GM08714 (cell line): ENCODE measurements around the gene TNNT3.
"Not testable (repeated sequence)": the region's sequence is repeated elsewhere in the genome, so short reads cannot be mapped to it uniquely, and the experiment has no call there.

Source experiments
- H3K4me3 ChIP-seq: fragments of 200-500 bp; sonication (Bioruptor generic); 2 replicates; pipeline ENCODE4 v1.5.1; 2014; ENCODE audit warnings: mild to moderate bottlenecking, low read length, inconsistent platforms
- ZNF274 ChIP-seq: IDR thresholded peaks from 2 replicates; pipeline ENCODE4 v1.6.1; 2012; ENCODE audit warnings: mild to moderate bottlenecking, low read depth, low read length

The TNNT3 gene

GRCh38 chr11:1919391-1920127 lies at the start of gene TNNT3:
Gene TNNT3 (plus strand): TSS chr11:1919703. CDS start chr11:1922875, 3,172 bp downstream.
- H3K4me3 ChIP-seq, result no peak within 1 kb of the TSS

GRCh38 chr11:1870326-1870696 lies 49.2 kb upstream of the TNNT3 start:
- H3K4me3 ChIP-seq, result no peak overlapping the region
- no peak for TF ChIP-seq ZNF274

More at GRCh38 chr11:1919391-1920127, at the start of gene TNNT3:
- no peak for TF ChIP-seq ZNF274

- no peak overlapping the region for H3K4me3 ChIP-seq
- no peak for TF ChIP-seq ZNF274
These were observed 48.6 kb upstream of the TNNT3 start for GRCh38 chr11:1870721-1871466.

- H3K4me3 ChIP-seq, result no peak overlapping the region
- no peak for TF ChIP-seq ZNF274
These were observed 48.0 kb upstream of the TNNT3 start for GRCh38 chr11:1871531-1871930.

GRCh38 chr11:1872267-1872985 lies 47.1 kb upstream of the TNNT3 start:
- TF ChIP-seq ZNF274, result no peak
- H3K4me3 ChIP-seq, result no peak overlapping the region

GRCh38 chr11:1873048-1873812 lies 46.3 kb upstream of the TNNT3 start:
- no peak overlapping the region for H3K4me3 ChIP-seq
- no peak for TF ChIP-seq ZNF274

- not testable (repeated sequence) for H3K4me3 ChIP-seq
These were observed 45.7 kb upstream of the TNNT3 start for GRCh38 chr11:1873813-1874150.

- H3K4me3 ChIP-seq, result not testable (repeated sequence)
These were observed 44.9 kb upstream of the TNNT3 start for GRCh38 chr11:1874441-1875092.

GRCh38 chr11:1875093-1875850 lies 44.2 kb upstream of the TNNT3 start:
- no peak for TF ChIP-seq ZNF274
- no peak overlapping the region for H3K4me3 ChIP-seq

- H3K4me3 ChIP-seq, result not testable (repeated sequence)
These were observed 43.6 kb upstream of the TNNT3 start for GRCh38 chr11:1875851-1876301.

GRCh38 chr11:1876361-1877063 lies 43.0 kb upstream of the TNNT3 start:
- no peak overlapping the region for H3K4me3 ChIP-seq
- no peak for TF ChIP-seq ZNF274

GRCh38 chr11:1877211-1878136 lies 42.0 kb upstream of the TNNT3 start:
- TF ChIP-seq ZNF274, result no peak
- H3K4me3 ChIP-seq, result no peak overlapping the region
